ENCODE results near the gene RSKR. TPM values are rescaled to one million over a fixed set of nuclear protein-coding genes. Genes with fewer than 3 reads are reported as not detected.

The RSKR gene
- 25.2 and 25.8 TPM in 2 replicates for total RNA-seq (2021)
- long read RNA-seq: 0 reads

- Histone ChIP-seq H4K91ac (ENCODE audit: insufficient read length, low read depth, low read length) (no peak within 1 kb of the TSS), H3K79me2 (ENCODE audit: insufficient read depth, low read length) (no peaks in the 10 kb centered on the region), H3K79me1 (ENCODE audit: insufficient read depth, low read depth, low read length, poor library complexity, severe bottlenecking) (no peaks in the 10 kb centered on the region), H3K23me2 (ENCODE audit: insufficient read length, low read depth, low read length, poor library complexity, severe bottlenecking) (no peaks in the 10 kb centered on the region), H4K8ac (replicated peaks; ENCODE audit: insufficient read length, low read depth, low read length) (no peak within 1 kb of the TSS), H3K27ac (ENCODE audit: insufficient read length, low read depth, low read length) (no peak within 1 kb of the TSS), H3K4ac (ENCODE audit: low read depth, low read length) (no peak within 1 kb of the TSS), H2BK20ac (ENCODE audit: low read depth, low read length, poor library complexity, severe bottlenecking) (no peak within 1 kb of the TSS), H3K23ac (ENCODE audit: insufficient read length, low read depth, low read length) (no peak within 1 kb of the TSS), H3K9ac (ENCODE audit: extremely low read depth, insufficient read length, low read length) (no peak within 1 kb of the TSS), H3K9me3 (ENCODE audit: control insufficient read depth, low read depth, low read length) (no peaks in the 10 kb centered on the region), H4K5ac (ENCODE audit: insufficient read length, low read depth, low read length) (no peak within 1 kb of the TSS), H2AFZ (ENCODE audit: low read length) (no peak within 1 kb of the TSS), H4K20me1 (ENCODE audit: control insufficient read depth, insufficient read depth, insufficient read length) (no peaks in the 10 kb centered on the region), H3K4me1 (ENCODE audit: insufficient read depth, low read length) (no peaks in the 10 kb centered on the region), H2BK120ac (ENCODE audit: low read depth, low read length, poor library complexity, severe bottlenecking) (no peak within 1 kb of the TSS), H2AK5ac (ENCODE audit: insufficient read length, low read length) (no peak within 1 kb of the TSS), H2BK5ac (ENCODE audit: insufficient read length, low read length) (no peak within 1 kb of the TSS), H2BK12ac (ENCODE audit: insufficient read length, low read depth, low read length) (no peak within 1 kb of the TSS), H2BK15ac (ENCODE audit: low read depth, low read length) (no peak within 1 kb of the TSS), H3K14ac (ENCODE audit: insufficient read depth, low read length) (no peak within 1 kb of the TSS), H3K4me2 (ENCODE audit: insufficient read depth, insufficient read length, low read length) (no peak within 1 kb of the TSS), H3T11ph (ENCODE audit: low read length) (no peak within 1 kb of the TSS), H3K56ac (ENCODE audit: insufficient read length, low read depth, low read length) (no peak within 1 kb of the TSS), H3K18ac (ENCODE audit: insufficient read length, low read depth, low read length) (no peak within 1 kb of the TSS), H3K27me3 (ENCODE audit: insufficient read depth, low read length) (no peaks in the 10 kb centered on the region)
- DNase-seq: no peak
- TF ChIP-seq CTCF (conservative IDR thresholded peaks at IDR 0.05): no peak
- no peaks in the 10 kb centered on the region for H3K27me3 Mint-ChIP-seq (ENCODE audit: low read depth)
- peak within 1 kb of the TSS in 2 of 3 experiments; percentile 46 to 64; a peak in 3 of 7 replicates for H3K27ac Mint-ChIP-seq
- no peaks in the 10 kb centered on the region for H3K4me1 Mint-ChIP-seq
- peaks cover 36 to 94% (median 83%) of the 10 kb centered on the region in 3 experiments; a peak in 6 of 7 replicates for H3K36me3 Mint-ChIP-seq (ENCODE audit: insufficient read depth in 1 of 3, low read depth in 3 of 3)
- whole genome bisulfite sequencing (ENCODE audit: extremely low coverage, insufficient read length, low lambda C conversion rate): no CpG with 5 or more reads among the region's 5 CpGs
- H3K9me3 Mint-ChIP-seq: no peaks in the 10 kb centered on the region
- H3K4me3 Mint-ChIP-seq: no peak within 1 kb of the TSS
Observed at GRCh38 chr17:28613931-28614381, at the start of gene RSKR. Gene RSKR (minus strand): TSS chr17:28614185. CDS start chr17:28614161, 24 bp downstream.
